GF-D8 (cell line): ENCODE results near the gene TXNRD2.
"Not testable (repeated sequence)": the region's sequence is repeated elsewhere in the genome, so short reads cannot be mapped to it uniquely, and the experiment has no call there.

Source experiments
- DNase-seq: peaks from one replicate; lab custom pipeline; 2025; lab: John Stamatoyannopoulos, UW

TXNRD2 gene

DNA sequence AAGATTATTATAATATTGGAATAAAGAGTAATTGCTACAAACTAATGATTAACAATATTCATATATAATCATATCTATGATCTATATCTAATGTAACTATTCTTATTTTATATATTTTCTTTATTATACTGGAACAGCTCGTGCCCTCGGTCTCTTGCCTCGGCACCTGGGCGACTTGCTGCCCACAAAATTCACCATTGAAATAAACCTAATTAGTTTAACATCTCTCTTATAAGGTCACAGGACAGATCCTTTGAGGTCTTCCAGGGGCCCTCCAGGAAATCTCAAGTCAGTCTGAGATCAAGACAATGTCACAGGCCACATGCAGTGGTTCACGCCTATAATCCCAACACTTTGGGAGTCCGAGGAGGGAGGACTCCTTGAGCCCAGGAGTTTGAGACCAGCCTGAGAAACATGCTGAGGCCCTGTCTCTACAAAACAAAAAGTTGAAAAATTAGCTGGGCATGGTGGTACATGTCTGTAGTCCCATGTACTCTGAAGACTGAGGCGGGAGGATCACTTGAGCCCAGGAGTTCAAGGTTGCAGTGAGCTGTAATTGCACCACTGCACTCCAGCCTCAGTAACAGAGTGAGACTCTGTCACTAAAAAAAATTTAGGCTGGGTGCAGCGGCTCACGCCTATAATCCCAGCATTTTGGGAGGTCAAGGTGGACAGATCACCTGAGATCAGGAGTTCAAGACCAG is 6.6 kb upstream of the TXNRD2 start:
- no peak for DNase-seq

DNA sequence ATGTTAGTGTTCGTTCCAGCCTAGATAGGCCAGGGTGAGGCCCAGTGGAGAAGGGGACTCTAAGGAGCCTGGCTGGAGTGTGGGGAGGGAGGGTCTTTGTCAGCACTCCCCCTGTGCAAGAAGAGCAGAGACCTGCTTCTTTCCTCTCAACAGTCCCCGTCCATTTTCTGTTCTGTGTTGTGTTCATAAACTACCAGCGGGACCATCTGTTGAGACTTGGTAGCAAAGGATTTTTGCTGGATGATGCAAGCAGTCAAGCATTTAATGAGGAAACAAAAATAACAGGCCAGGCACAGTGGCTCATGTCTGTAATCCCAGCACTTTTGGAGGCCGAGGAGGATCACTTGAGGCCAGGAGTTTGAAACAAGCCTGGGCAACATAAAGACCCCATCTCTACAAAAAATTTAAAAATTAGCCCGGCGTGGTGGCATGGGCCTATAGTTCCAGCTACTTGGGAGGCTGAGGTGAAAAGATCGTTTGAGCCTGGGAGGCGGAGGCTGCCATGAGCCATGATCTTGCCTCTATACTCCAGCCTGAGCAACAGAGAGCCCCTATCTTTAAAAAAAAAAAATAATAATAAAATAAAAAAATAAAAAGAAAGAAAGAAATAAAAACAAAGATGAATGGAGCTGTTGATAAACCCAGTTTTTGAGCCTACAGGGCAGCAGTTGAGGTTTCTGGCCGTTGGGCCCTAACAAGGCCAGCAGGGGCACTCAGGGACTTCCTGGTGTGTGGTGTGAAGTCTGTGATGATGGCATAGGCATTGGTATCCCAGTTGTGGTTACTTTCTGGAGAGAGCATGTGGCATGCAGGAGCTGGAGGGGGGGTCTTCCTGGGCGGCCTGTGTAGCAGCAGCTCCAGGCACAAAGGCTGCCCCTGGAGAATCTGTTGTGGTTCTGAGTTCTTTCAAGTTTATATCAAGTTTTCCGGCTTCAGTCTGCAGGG is 1.7 kb upstream of the TXNRD2 start:
- peak; percentile 68 for DNase-seq

DNA sequence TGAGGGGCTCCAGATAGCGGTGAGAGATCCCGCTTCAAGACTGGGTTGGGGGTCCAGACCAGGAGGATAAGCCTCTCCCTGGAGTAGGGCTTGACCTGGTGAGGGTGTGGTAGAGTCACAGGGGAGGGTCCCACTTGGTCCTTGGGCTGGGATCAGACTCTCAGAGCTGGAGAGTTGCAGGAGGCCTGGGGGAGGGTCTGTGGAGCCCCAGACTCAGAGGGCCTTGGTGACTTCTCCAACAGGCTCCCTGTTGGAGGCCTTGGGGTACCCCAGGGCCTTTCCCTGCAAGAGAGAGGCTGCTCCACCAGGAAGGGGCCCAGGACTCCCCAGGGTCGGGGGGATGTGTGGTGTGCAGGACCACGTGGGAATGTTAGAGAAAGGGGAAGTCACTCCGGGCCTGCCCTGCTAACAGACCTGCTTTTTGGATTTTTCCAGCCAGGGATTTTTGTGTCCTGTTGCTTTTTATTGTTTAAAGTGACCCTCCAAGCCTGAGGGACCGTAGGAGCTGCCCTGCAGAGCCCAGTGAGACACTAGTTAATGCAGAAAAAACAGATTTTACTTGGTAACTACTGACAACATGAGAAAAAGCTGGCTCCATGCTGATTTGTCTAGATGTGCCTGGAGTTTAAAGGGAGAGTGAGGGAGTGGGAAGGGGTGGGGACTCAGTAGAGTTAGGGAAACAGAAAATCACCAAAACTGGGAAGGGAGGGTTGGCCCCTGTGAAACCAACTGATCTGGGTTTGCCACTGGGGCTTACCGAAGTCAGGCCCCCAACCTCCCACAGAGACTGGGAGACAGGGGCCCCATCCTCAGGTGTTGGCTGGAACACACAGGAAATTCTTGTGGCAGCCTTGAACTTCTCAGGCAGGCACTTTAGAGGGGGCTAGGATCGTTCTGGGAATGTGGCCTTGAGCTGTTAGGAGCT is 801 bp upstream of the TXNRD2 start:
- peak; percentile 69 for DNase-seq

DNA sequence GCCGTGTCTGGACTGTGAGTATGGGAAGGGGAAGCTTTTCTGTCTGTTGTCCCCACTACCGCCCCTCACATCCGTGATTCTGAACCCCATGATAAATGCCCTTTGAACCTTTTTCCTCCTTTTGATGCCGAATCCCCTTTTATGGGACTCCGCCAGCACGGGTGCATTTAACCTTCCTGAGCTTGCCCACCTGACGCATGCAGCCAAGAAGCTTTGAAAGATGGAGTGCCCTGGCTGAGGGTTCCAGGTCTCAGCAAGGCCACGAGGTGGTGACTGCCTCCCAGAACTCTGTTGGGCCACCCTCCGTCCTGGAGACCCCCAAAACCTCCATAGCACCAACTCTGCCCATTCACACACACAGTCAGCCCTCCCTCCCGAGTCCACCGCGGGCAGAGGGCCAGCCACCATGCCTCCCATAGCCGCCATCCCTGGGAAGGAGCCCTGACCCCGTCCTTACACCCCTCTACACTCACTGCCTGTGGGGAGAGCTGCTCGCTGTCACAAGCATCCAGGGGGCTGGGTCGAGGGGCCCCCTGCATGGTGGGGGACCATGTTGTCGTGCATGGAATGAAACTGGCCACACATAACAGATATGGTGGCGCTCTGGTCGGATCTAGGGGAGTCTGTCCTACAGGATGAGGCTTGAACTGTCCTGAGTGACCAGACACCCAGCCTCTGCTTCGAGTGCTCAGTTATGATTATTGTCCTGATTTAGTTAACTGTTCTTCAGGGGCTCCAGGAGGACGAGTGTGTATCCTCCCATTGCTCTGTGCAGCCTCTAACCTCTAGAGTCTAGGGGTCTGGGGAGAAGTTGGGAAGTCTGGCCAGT is 868 bp downstream of the TXNRD2 start:
- no peak for DNase-seq

DNA sequence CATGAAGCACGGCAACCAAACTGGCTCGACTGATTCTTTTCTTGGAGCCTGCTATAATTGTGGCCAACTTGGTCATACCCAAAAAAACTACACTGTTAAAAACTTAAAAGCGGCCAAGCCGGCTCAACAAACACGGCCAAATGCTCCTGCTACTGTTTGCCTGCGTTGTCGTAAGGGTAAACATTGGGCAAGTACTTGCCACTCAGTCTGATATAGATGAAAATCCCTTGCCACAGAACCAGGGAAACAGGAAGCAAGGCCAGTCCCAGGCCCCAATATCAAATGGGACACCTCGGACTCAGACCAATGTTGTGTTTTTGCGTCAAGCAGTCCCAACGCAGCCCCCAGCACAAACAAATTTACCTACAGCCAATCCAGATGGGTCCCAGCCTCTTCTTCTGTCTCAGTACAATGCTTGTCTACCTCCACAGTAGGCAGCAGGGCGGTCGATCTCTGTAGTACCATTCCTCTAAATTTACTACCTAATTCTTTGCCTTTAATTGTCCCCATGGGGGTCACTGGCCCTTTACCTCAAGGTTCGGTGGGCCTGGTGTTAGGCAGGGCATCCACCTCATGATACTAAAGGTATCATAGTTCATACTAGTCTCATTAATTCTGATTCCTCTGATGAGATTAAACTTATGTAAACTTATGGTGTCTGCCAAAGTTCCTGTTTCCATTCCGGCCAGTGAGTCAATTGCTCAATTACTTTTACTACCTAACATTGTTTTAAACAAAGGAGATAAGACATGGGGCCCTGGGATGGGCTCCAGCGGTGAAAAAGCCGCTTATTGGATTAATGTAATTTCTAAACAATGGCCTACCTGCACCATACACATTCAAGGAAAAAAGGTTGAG is 3.8 kb downstream of the TXNRD2 start:
- peak; percentile 74 for DNase-seq

DNA sequence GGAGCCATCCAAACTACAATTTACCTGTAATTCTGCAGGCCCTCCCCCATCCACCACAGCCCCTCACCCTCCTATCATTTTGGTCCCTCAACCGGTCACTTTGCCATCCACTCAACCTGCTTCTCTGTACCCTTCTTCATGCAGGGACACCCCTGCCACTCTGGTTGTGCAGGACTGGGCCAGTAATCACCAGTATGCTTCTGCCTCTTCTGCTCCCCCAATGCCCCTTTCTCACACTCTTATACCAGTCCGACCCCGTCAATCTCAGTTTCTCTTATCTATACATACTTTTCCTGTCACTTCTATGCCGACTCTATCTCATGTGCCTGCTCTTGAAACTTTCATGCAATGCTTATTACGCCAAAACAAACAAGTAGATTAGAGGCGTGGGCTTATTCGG is 5.1 kb downstream of the TXNRD2 start:
- DNase-seq = no peak

DNA sequence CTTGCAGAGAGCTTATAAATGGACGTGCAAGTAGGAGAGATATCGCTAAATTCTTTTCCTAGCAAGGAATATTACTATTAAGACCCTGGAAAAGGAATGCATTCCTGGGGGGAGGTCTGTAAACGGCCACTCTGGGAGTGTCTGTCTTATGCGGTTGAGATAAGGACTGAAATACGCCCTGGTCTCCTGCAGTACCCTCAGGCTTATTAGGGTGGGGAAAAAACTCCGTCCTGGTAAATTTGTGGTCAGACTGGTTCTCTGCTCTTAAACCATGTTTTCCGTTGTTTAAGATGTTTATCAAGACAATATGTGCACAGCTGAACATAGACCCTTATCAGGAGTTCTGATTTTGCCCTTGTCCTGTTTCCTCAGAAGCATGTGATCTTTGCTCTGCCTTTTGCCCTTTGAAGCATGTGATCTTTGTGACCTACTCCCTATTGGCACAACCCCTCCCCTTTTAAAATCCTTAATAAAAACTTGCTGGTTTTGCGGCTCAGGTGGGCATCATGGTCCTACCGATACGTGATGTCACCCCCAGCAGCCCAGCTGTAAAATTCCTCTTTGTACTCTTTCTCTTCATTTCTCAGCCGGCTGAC is 6.4 kb downstream of the TXNRD2 start:
- peak; percentile 2 for DNase-seq

DNA sequence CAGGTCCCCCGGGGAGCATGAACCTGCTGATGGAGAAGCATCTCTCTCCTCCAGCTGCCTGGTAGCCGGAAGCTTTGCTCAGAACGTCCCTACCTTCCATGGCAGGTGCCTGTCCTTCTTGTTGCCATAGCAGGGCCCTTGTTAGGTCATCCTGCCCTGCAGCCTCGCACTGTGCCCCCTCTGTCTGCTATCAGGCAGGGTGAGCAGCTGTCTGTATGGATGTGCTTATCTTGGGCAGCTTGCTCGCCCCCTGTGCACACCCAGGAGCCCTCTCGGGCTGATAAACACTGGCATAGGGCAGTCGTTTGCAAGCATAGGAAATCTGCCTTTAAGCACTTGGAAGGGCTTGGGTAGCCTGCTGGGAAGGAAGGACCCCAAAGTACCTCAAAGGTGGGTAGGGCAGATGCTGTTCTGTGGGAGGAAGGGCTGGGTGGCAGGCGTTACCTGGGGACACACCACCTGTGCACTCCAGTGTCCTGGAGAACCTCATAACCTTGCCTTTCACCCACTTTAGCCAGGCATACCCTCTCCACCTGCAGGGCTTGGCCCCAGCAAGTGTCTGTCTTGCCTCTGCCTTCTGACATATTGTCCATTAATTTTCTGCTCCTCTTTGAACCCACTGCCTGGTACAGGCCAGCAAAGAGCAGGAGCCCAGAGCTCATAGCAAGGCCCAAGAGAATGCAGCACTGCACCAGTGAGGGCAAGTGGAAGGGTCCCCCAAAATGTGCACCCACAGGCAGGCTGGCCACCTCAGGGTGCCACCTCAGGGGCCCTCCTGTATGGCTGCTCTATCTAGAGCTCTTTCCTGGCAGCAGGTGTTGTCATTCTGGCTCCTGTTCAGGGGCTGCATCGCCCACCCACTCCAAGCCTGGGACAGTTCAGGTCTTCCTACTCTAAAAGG is 8.0 kb downstream of the TXNRD2 start:
- no peak for DNase-seq

DNA sequence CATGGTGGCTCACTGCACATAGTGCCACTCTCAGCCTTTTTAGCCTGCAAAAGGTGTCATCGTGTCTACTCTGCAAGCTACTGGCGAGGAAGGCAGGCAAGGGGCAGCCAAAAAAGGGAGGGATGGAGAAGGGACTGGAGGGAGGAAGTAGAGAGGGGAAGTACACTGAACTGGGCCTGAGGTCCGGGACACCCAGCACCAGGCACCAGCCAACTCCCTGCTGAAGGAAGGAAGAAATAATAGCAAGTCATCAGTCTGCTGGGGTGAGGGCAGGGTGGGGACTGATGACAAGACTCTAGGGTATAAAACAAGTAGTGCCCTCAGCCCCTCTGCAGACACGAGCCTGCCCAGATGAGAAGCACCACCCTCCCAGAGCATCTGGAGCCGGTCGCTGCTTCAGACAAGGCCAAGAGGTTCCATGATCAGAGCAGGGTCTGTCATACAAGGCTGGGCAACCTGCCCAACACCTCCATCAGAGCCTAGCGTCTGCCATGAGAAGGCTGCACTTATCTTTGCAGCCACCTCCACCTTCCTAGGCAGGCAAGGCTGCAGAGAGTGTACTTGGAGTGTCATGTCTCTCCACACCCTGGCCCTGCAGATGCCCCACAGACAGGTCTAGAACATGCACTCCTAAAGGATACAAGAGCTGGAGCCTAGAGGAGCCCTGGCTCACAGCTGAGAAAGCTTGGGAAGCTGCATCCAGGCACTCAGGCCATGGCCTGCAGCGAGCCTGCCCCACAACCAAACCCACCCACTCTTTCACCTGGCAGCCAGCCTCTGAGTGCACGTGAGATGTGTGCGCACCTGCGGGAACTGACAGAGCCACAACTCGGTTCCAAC is 9.0 kb downstream of the TXNRD2 start:
- DNase-seq = no peak

DNA sequence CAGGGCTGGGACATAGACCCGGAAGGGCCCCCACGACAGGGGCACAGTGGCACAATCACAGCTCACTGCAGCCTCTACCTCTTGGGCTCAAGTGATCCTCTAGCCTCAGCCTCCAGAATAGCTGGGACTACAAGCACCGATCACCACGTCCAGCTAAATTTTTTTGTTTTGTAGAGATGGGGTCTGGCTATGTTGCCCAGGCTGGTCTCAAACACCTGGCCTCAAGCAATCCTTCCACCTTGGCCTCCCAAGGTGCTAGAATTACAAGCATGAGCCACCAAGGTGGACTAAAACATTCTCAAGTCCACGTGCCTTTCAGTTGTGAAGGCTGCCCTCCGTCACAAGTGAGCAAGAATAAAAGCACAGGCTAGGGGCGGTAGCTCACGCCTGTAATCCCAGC is 10.1 kb downstream of the TXNRD2 start:
- no peak for DNase-seq

DNA sequence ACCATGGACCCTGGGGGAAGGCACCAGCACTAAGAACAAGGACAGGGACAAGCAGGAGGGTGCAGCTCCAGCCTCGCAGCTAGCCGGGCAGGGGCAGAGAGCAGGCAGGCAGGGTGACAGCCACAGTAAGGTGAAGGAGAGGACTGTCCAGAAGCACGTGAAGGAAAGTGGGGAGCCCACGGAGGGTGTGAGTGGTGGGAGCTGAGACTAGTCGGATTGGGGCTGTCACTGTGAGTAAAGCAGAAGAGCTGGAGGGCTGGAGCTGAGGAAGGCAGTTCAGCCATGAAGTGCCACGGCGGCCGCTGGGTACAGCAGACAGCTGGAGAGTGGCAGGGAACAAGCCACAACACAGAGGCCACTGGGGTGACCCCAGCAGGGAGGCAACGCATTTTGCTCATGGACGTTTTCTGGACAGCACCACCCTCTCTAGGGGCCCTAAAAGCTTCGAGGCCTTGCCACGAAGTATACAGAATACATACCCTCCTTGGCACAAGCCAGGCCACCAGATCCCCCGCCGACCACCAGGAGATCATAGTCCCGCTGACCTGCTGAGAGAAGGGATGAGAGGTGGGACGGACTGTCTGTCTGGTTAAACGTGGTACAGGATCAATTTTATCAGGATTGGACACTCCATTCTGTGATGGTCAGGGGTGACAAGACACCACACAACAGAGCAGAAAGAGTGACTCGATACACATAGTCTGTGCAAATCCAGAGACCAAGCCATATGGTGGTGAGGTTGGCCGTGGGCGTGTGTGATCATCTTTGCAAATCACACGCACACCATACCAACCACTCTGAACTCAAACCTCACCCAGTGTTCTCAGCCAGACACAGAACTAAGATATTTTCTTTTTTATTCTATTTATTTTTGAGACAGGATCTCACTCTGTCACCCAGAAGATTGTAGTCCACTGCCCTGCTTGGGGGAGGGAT is 10.8 kb downstream of the TXNRD2 start:
- DNase-seq = no peak

DNA sequence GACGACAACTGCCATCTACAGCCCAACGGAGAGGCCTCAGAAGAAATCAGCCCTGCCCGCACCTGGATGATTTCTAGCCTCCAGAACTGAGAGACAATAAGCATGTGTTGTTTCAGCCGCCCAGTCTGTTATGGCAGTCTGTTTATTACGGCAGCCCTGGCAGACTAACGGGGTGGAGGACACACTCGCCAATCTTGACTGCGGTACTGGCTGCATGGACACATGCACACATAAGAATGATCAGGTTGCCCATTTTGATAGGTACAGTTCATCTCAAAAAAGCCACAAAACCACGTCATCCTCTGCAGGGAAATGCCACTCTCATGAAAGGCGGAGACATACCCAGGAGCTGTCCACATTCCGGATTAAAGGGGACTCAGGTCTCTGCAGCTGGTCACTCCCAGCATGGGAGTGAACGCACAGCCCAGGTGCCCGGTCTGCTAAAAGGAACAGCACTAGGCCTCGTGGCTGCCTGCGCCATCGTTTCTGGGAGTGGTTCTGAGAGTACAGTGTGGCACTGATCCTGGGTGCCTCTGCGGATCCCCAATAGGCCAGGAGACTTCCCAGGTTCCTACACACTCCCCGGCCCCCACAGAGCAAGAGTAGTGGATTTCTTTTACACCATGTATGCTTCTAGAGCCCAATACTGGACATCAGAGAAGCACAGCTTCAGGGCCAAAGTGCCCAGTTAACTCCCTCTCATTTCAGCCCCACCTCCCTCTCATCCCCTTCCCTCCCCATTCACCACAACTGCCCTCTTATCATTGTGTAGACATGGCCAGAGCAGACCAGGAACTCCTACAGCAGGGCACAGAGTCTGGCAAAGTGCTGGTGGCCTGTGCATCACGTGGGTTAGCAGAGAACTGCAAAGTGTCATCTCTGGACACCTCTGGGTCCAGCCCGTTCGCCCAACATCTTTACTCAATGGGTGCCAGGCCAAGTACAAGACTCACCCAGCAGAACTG is 11.8 kb downstream of the TXNRD2 start:
- DNase-seq = no peak

DNA sequence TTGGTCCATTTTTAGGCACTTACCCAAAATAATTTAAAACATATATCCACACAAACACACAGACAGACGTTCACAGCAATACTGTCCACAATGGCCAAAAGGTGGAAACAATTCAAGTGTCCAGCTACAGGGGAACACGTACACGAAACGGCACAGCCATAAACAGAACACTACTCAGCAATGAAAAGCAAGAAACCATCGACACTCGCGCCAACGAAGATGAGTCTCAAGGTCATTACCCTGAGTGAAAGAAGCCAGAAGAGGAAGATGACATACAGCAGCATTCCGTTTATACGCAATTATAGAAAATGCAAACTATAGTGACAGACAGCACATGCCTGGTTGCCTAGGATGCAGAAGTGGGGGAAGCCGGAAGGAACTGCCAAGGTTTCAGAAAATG is 13.4 kb downstream of the TXNRD2 start:
- DNase-seq = no peak

DNA sequence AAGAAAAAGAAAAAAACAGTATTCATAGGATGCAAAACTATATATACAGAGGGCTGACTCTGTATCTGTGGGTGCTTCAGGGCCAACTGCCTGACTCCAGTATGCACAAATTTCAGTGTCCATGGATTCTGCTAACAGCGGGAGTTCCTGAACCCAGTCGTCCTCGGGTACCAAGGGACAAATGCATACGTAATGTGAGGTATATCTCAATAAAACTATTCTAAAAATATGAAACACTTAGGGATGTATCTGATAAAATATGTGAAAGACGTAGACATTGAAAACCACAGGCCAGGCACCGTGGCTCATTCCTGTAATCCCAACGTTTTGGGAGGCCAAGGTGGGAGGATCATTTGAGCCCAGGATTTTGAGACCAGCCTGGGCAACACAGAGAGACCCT is 13.9 kb downstream of the TXNRD2 start:
- DNase-seq = no peak

DNA sequence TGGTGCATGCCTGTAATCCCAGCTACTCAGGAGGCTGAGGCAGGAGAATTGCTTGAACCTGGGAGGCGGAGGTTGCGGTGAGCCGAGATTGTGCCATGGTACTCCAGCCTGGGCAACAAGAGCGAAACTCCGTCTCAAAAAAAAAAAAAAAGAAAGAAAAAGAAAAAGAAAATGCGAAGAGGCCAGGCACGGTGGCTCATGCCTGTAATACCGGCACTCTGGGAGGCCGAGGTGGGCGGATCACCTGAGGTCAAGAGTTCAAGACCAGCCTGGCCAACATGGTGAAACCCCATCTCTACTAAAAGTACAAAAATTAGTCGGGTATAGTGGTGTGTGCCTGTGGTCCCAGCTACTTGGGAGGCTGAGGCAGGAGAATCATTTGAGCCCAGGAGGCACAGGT is 15.6 kb downstream of the TXNRD2 start:
- DNase-seq = not testable (repeated sequence)
